VCaP (cell line): ENCODE data around the gene TRAPPC5.

Experiments
- H3K27ac ChIP-seq: fragments of 450-650 bp; 2 replicates; pipeline ENCODE4 v1.5.1; 2017
- TF ChIP-seq, protein P1 (sequence below): fragments of 450-650 bp; conservative IDR thresholded peaks from 2 replicates; pipeline ENCODE4 v1.5.1; 2017; ENCODE audit warnings: mild to moderate bottlenecking, moderate library complexity

The TRAPPC5 gene

DNA sequence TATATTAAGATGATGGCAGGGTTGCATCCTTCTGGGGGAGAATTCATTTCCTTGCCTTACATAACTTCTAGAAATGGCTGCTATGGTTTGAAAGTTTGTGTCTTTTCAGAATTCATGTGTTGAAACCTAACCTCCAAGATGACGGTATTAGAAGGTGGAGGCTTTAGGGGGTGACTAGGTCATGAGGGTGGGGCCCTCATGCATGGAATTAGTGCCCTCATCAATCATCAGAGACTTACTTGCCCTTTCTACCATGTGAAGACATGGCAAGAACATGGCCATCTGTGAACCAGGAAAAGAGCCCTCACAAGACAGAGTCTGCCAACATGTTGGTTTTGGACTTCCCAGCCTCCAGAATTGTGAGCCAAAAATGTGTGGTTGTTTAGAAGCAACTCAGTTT lies 36.1 kb downstream of the TRAPPC5 start:
- TF ChIP-seq, protein P1, sequence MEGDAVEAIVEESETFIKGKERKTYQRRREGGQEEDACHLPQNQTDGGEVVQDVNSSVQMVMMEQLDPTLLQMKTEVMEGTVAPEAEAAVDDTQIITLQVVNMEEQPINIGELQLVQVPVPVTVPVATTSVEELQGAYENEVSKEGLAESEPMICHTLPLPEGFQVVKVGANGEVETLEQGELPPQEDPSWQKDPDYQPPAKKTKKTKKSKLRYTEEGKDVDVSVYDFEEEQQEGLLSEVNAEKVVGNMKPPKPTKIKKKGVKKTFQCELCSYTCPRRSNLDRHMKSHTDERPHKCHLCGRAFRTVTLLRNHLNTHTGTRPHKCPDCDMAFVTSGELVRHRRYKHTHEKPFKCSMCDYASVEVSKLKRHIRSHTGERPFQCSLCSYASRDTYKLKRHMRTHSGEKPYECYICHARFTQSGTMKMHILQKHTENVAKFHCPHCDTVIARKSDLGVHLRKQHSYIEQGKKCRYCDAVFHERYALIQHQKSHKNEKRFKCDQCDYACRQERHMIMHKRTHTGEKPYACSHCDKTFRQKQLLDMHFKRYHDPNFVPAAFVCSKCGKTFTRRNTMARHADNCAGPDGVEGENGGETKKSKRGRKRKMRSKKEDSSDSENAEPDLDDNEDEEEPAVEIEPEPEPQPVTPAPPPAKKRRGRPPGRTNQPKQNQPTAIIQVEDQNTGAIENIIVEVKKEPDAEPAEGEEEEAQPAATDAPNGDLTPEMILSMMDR, result no peak
- H3K27ac ChIP-seq, result no peak overlapping the region

DNA sequence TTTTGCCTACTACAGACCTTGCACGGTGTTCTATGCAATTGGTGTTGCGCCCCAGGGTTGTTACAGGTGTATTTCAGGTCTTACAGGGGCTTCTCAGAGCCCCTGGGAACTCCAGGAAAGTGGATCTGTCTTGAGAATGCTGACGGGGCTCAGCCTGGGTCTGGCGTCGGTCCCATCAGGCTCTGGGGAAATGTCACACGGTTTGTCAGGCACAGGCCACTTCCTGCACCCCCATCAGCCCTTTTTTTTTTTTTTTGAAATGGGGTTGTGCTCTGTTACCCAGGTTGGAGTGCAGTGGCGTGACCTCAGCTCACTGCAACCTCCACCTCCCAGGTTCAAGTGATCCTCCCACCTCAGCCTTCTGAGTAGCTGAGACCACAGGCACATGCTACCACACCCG lies 38.0 kb downstream of the TRAPPC5 start:
- no peak overlapping the region for H3K27ac ChIP-seq
- TF ChIP-seq, protein P1, result no peak

DNA sequence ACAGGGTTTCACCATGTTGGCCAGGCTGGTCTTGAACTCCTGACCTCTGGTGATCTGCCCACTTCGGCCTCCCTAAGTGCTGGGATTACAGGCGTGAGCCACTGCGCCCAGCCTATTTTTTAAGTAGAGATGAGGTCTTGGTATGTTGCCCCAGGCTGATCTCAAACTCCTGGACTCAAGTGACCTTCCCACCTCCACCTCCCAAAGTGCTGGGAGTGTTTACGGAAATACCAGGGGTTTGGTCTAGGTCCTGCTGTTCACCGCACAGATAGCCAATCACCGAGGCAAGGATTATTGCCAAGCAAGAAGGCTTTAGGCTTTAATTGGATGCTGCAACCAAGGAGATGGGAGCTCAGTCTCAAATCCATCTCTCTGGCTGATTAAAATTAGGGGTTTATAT lies 39.7 kb downstream of the TRAPPC5 start:
- TF ChIP-seq, protein P1, result no peak
- H3K27ac ChIP-seq, result no peak overlapping the region

DNA sequence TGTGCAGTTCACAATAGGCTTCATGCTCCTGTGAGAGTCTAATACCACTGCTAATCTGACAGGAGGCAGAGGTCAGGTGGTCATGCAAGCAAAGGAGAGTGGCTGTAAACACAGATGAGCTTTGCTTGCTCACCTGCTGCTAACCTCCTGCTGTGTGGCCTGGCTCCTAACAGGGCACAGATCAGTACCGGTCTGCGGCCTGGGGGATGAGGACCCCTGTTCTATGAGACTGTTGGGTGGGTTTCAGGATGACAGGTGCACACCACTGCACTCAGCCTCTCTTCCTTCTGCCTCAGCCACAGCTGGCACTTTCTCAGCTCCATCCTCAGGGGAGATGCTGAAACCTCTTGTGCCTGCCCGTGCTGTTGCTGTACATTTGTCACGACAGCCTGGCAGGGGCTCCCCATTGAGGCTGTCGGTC lies 41.6 kb downstream of the TRAPPC5 start:
- TF ChIP-seq, protein P1, result no peak
- no peak overlapping the region for H3K27ac ChIP-seq

DNA sequence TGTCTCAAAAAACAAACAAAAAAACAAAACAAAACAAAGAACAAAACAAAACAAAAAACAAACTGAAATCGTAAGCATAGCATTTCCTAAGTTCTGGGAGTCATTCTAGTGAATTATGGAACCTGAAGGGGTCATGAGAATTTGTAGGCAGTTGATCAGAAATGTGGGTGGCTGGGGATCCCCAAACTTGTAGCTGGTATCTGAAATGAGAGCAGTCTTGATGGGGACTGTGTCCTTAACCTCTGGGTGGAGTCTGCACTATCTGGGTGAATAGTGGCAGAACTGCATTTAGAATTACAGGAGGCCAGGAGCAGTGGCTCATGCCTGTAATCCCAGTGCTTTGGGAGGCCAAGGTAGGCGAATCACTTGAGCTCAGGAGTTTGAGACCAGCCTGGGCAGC lies 45.2 kb downstream of the TRAPPC5 start:
- TF ChIP-seq, protein P1, result no peak
- H3K27ac ChIP-seq, result no peak overlapping the region

DNA sequence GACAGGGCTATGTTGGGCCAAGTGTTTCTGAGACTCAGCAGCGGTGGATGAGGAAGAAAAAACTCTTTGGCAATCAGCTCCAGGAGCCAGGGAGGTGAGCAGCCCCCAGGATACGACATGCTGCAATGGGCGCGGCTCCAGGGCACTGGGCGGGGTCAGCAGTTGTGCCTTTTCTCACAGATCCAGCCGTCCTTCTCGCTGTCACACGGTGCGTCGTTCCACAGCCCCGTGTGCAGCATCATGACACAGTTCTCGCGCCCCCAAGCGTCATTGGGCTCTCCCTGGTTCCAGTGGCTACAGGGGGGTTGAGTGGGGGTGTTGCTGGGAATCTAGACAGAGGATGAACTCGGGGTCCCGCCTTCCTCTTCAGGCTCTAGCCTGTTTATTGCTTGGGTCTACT lies 48.6 kb downstream of the TRAPPC5 start:
- TF ChIP-seq, protein P1, result no peak

DNA sequence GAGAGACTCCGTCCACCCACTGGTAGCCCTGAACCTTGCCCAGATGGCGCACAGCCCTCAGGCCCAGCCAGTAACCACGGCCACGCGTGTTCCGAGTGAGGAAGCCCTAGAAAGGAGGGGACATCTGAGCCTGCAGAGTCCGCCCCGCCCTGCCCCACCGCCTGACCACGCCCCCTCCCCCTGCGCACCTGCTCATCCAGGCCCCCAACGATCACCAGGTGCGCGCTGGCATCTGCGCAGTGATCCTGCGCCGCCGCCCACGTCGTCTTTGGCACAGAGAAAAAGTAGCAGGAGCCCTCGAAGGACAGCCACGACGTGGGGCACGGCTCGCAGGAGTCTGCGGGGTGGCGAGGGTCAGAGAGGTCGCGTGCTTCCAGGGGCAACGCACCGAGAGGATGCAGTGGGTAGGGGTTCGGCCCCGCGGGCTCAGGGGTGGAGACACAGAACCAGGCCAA lies 49.2 kb downstream of the TRAPPC5 start:
- no peak overlapping the region for H3K27ac ChIP-seq
- TF ChIP-seq, protein P1, result no peak

More for the DNA sequence above, 48.6 kb downstream of the TRAPPC5 start:
- no peak overlapping the region for H3K27ac ChIP-seq
